HEK293T (cell line): Measurements from ENCODE around the gene ACOX1.

Experiments used
- ARNT ChIP-seq: fragments of 450-650 bp; IDR thresholded peaks from 2 replicates; pipeline ENCODE4 v1.6.1; 2017; ENCODE audit warnings: mild to moderate bottlenecking
- BHLHE40 ChIP-seq: fragments of 450-650 bp; IDR thresholded peaks from 2 replicates; pipeline ENCODE4 v1.6.1; 2016; ENCODE audit warnings: mild to moderate bottlenecking, moderate library complexity, borderline replicate concordance
- LEF1 ChIP-seq: fragments of 450-650 bp; IDR thresholded peaks from 2 replicates; pipeline ENCODE4 v1.6.1; 2017; ENCODE audit warnings: mild to moderate bottlenecking, borderline replicate concordance
- NFRKB ChIP-seq: fragments of 450-650 bp; IDR thresholded peaks from 2 replicates; pipeline ENCODE4 v1.6.1; 2016; ENCODE audit warnings: mild to moderate bottlenecking, moderate library complexity
- PKNOX1 ChIP-seq: fragments of 450-650 bp; IDR thresholded peaks from 2 replicates; pipeline ENCODE4 v1.6.1; 2016
- SP1 ChIP-seq: fragments of 450-650 bp; IDR thresholded peaks from 2 replicates; pipeline ENCODE4 v1.6.1; 2017
- SUZ12 ChIP-seq: fragments of 450-650 bp; IDR thresholded peaks from 2 replicates; pipeline ENCODE4 v1.6.1; 2016; ENCODE audit warnings: mild to moderate bottlenecking
- TARDBP ChIP-seq: fragments of 450-650 bp; IDR thresholded peaks from 2 replicates; pipeline ENCODE4 v1.6.1; 2016

DNA sequence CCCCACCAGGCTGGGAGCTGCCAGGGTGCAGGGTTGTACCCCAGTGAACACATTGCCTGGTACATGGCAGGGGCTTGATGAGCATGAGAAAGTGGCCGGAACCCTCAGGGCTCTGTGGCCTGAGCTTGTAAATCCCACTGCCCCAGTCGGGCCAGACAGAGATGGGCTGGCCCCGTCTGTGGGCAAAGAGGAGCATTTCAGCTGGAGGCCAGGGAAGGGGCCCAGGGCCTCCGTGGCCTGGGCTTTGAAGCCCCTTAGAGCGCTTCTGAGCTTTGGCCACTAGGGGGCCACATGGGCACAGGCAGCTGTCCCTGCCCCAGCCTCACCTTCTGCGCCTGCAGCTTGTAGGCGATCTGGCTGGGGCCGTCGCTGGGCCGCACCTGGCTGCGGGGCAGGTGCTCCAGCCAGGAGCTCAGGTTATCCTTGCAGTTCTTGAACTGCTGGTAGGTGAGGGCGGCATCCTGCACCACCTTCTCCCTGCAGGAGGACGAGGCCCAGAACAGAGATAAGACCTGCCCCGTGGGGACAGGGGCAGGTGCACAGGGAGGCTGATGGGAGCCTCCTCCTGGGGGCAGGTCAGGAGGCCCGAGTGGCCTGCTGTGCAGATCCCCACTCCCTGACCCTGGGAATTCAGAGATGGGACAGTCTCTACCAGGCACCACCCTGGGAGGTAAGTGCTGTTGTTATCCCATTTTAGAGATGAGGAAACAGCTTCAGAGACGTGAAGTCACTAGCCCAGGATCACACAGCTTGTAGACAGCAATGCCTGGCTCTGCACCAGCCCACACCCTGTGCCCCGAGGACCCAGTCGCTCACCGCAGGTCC lies 35.3 kb upstream of the ACOX1 start:
- no peak for TF ChIP-seq LEF1
- TF ChIP-seq SP1, result no peak
- no peak for TF ChIP-seq SUZ12
- no peak for TF ChIP-seq TARDBP
- TF ChIP-seq NFRKB, result no peak
- TF ChIP-seq PKNOX1, result no peak
- no peak for TF ChIP-seq BHLHE40
- no peak for TF ChIP-seq ARNT
